Measurements from ENCODE around the gene CYBA.

Gene CYBA

DNA sequence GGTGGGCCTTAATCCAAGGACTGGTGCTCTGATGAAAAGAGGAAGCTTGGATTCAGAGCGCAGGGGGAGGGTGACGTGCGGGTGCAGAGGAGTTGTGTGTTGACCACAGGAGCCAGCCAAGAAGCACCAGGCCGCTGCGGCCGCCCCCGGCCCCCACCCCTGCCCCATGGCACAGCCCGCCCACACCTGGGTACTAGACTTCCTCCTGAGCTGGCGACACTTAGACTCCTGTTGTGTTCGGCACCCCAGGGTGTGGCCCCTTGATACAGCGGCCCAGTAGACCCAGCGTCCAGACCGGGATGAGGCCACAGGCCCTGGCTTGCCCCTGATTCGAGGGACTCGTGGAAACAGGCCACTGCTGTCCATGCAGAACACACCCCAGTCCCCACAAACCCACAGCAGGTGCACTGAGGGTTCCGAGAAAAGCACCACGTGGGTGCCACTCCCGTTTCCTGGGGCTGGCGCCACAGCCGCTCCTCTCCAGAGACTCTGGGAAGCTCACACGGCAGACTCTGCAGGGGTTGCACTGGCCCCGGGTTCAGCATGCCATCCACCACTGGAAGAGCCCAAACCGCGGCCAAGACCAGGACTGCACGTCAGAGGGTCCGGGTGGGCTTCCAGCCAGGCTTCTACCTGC, 41.2 kb upstream of the CYBA start:
- H3K4me3 ChIP-seq (ENCODE audit: low read depth, low read length), result no peak overlapping the region
- TF ChIP-seq, protein P1, sequence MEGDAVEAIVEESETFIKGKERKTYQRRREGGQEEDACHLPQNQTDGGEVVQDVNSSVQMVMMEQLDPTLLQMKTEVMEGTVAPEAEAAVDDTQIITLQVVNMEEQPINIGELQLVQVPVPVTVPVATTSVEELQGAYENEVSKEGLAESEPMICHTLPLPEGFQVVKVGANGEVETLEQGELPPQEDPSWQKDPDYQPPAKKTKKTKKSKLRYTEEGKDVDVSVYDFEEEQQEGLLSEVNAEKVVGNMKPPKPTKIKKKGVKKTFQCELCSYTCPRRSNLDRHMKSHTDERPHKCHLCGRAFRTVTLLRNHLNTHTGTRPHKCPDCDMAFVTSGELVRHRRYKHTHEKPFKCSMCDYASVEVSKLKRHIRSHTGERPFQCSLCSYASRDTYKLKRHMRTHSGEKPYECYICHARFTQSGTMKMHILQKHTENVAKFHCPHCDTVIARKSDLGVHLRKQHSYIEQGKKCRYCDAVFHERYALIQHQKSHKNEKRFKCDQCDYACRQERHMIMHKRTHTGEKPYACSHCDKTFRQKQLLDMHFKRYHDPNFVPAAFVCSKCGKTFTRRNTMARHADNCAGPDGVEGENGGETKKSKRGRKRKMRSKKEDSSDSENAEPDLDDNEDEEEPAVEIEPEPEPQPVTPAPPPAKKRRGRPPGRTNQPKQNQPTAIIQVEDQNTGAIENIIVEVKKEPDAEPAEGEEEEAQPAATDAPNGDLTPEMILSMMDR (IDR thresholded peaks at IDR 0.05; ENCODE audit: low read depth, low read length), result no peak
- DNase-seq (ENCODE audit: low read depth, low spot score), result no peak
- in situ Hi-C loops (cut with HindIII; ENCODE audit: low sequenced_read_pairs), result no loop called here

DNA sequence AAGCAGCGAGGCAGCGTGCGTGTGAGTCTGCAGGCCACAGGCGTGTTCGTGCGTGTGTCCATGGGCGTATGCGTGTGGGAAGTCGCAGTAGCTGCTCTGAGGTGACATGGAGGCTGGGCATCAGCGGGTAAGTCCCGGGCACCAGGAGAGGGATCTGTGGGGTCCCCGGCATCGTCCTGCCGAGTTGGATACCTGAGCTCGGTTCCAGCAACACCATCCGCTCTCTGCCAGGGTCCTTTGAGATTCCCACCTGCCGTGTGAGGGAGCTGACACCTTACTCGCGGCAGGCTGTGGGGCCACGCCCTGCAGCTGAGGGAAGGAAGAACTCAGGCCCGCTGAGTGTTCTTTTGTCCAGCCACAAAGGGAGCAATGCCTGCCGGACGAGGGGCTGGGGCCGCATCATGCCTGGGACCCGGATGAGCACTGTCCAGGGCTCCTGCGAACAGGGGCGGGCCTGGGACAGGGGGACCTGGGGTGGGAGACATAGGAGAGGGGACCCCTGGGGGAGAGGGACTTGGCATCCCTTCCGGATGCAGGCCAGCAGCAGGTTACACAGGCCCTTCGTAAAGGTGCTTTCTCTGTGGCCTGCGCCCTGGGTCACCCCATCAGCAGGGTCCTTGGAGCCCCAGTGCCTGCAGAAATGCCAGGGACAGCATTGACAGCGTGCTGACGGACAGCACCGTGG, 40.4 kb upstream of the CYBA start:
- in situ Hi-C loops (cut with HindIII; ENCODE audit: low sequenced_read_pairs), result no loop called here
- no peak overlapping the region for H3K4me3 ChIP-seq (ENCODE audit: low read depth, low read length)
- DNase-seq (ENCODE audit: low read depth, low spot score), result no peak
- TF ChIP-seq, protein P1 (IDR thresholded peaks at IDR 0.05; ENCODE audit: low read depth, low read length), result no peak

DNA sequence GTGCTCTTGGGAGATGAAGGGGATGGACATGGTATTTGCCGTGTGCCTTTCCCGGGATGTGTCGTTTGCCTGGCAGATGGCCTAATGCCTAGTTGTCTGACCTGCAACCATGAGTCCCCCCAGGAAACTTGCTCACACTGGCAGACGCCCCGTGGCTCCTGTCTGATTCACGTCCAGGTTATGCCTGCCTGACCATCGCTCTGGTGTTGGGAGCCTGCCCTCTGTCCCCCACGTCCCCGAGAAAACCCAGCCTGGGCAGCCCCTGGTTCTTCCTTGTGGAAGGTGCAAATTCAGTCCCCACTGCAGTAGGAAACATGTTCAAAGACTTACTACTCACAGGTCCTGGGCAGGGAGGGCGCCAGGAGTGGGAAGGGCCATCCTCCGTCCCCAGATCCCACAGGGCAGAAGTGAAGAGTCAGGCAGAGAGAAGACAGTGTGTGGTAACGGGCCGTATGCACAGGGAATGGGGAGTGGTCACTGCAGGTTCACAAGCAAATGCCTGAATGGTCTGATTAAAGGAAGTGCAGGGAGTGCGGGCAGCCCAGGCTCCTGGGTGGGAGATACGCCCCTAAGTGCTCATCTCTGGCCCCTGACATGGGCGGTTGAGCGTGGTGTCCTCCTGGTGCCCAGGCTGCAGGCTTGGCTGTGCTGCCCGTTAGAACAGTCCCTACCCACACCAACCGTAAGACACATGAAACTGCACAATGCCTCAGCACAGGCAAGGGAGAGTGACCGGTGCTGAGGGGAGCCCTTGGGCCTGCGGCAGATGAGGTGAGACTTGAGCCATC, 39.7 kb upstream of the CYBA start:
- no peak for DNase-seq (ENCODE audit: low read depth, low spot score)
- H3K4me3 ChIP-seq (ENCODE audit: low read depth, low read length), result no peak overlapping the region
- in situ Hi-C loops (cut with HindIII; ENCODE audit: low sequenced_read_pairs), result no loop called here
- TF ChIP-seq, protein P1 (IDR thresholded peaks at IDR 0.05; ENCODE audit: low read depth, low read length), result no peak

DNA sequence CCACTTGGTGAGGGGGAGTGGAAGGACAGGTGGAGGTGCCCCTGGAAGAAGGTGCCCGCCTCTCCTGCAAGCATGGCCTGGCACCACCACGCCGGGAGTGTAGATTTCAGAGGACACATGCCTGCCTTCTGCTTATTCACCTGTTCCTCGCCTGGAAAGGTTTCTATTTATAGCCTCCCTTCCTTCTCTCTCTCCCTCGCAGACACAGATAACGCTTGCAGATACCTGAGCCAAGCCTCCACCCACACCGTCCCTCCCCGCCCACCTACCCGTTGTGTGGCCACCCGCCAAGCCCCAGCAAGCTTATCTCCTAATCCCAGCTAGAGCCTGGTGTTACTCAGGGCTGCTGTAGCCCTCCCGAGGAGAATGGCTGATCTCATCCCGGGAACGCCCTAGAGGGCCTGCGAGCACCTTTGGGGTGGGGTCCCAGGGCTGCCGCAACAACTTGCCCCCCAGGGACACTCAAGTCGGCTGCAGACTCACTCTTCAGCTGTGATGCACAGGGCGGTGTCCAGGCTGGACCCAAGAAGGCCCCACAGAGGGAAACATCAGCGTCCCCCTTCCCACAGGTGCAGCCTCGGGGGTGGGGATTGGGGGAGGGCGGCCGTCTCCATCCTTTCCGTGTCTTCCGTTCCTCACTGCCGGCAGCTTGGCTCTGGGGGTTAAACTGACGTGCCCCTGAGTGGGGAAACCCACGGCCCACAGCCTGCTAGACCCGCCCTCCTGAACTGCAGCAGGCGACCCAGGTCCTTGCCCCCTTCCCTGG, 37.3 kb upstream of the CYBA start:
- no peak overlapping the region for H3K4me3 ChIP-seq (ENCODE audit: low read depth, low read length)
- in situ Hi-C loops (cut with HindIII; ENCODE audit: low sequenced_read_pairs), result no loop called here
- TF ChIP-seq, protein P1 (IDR thresholded peaks at IDR 0.05; ENCODE audit: low read depth, low read length), result no peak
- no peak for DNase-seq (ENCODE audit: low read depth, low spot score)

DNA sequence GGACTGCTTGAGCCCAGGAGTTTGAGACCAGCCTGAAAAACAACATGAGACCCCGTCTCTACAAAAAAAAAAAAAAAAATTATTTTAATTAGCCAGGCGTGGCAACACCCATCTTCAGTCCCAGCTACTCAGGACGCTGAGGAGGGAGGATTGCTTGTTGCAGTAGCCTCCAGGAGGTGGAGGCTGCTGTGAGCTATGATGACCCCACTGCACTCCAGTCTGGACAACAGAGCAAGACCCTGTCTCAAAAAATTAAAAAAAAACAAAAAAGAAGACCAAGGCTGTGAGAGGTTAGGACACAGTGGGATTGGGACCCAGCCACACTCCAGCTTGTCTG, 36.8 kb upstream of the CYBA start:
- TF ChIP-seq, protein P1 (IDR thresholded peaks at IDR 0.05; ENCODE audit: low read depth, low read length), result no peak
- no peak for DNase-seq (ENCODE audit: low read depth, low spot score)
- no peak overlapping the region for H3K4me3 ChIP-seq (ENCODE audit: low read depth, low read length)
- in situ Hi-C loops (cut with HindIII; ENCODE audit: low sequenced_read_pairs), result no loop called here

DNA sequence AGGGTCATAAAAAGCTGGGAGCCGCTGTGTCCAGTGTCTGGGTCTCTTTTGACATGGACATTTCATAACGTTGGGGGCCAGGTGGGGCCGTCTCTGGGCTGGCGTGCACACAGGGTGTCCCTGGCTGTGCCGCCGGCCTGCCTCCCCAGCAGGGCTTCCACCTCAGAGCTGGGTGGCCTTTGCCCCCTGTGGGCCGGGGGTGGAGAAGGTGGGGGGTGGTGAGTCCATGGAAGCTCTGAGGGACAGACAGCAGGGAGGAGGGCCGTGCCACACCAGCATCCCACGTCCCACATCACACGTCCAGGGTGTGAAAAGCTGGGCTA, 36.4 kb upstream of the CYBA start:
- H3K4me3 ChIP-seq (ENCODE audit: low read depth, low read length), result no peak overlapping the region
- DNase-seq (ENCODE audit: low read depth, low spot score), result no peak
- in situ Hi-C loops (cut with HindIII; ENCODE audit: low sequenced_read_pairs), result no loop called here
- TF ChIP-seq, protein P1 (IDR thresholded peaks at IDR 0.05; ENCODE audit: low read depth, low read length), result no peak

All from astrocyte of the spinal cord (primary cell).